Upper lobe of left lung (tissue), 4 donors: ENCODE measurements around the gene FAM20B.

ENCODE experiments used
- POLR2A ChIP-seq, 4 donors: fragments of 450-650 bp; IDR thresholded peaks; one replicate each; pipeline ENCODE4 v1.5.1; 2016 to 2017; ENCODE audit warnings: antibody characterized with exemption in 4 of 4, mild to moderate bottlenecking in 2 of 4
- POLR2AphosphoS5 ChIP-seq, 2 donors: sonication (generic); formaldehyde crosslinking; IDR thresholded peaks; one replicate each; pipeline ENCODE4 v1.5.1; 2017; ENCODE audit warnings: antibody characterized with exemption in 2 of 2
- TF ChIP-seq, protein P1 (sequence below), 6 experiments: fragments of 450-650 bp in 4 of 6; fragments of 200-600 bp in 2 of 6; sonication (generic) in 2 of 6; IDR thresholded peaks; one replicate each; pipeline ENCODE4 v1.5.1; 2016 to 2019; ENCODE audit warnings: antibody characterized with exemption in 6 of 6

DNA sequence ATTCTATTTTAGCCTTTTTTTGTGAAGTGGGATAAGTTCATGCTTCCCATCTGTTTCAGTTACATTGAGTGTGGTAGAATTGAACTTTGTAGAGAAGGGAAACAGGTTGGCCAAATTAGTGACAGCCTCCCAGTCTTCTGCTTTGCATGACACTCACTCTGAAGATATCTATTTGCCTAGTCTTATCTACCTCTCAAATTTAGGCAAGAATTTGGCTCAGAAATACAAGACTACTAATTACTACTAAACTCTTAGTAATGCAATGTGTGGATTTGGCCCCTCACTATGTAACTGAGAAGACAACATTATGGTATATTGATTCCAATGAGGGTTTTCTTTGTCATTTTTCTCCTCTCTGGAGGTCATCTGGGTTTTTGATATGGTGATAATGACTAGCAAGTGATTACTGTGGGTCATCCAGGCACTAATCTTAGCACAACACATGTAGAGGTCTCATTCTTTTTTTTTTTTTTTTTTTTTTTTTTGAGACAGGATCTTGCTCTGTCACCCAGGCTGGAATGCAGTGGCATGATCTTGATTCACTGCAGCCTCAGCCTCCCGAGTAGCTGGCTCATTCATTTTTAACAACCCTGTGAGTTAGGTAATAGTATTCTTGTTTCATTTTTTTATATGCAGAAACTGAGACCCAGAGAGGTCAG lies 6.3 kb downstream of the FAM20B start:
- TF ChIP-seq, protein P1, sequence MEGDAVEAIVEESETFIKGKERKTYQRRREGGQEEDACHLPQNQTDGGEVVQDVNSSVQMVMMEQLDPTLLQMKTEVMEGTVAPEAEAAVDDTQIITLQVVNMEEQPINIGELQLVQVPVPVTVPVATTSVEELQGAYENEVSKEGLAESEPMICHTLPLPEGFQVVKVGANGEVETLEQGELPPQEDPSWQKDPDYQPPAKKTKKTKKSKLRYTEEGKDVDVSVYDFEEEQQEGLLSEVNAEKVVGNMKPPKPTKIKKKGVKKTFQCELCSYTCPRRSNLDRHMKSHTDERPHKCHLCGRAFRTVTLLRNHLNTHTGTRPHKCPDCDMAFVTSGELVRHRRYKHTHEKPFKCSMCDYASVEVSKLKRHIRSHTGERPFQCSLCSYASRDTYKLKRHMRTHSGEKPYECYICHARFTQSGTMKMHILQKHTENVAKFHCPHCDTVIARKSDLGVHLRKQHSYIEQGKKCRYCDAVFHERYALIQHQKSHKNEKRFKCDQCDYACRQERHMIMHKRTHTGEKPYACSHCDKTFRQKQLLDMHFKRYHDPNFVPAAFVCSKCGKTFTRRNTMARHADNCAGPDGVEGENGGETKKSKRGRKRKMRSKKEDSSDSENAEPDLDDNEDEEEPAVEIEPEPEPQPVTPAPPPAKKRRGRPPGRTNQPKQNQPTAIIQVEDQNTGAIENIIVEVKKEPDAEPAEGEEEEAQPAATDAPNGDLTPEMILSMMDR (IDR thresholded peaks at IDR 0.05), result no peak
- no peak for TF ChIP-seq POLR2AphosphoS5 (IDR thresholded peaks at IDR 0.05)
- no peak for TF ChIP-seq POLR2A (IDR thresholded peaks at IDR 0.05)
